Gastrocnemius medialis (tissue), 4 donors: ENCODE results near the gene ASMTL. TPM values are rescaled to one million over a fixed set of nuclear protein-coding genes. Genes with fewer than 3 reads are reported as not detected.
"Not testable (repeated sequence)": the region's sequence is repeated elsewhere in the genome, so short reads cannot be mapped to it uniquely, and the experiment has no call there.

ENCODE experiments used
- ATAC-seq, 2 donors: fragments of 150-250 bp; one replicate each; pipeline ENCODE4 v1.9.1; 2016
- DNase-seq, 2 donors: peaks; one replicate each; pipeline ENCODE4 v3.0.0-alpha.2; 2019
- H3K27ac ChIP-seq, 4 donors: fragments of 200-600 bp; sonication (generic); 1 replicate in 1 of 4; 2 replicates in 3 of 4; pipeline ENCODE4 v1.5.1; 2016 to 2018; ENCODE audit warnings: mild to moderate bottlenecking in 2 of 4, moderate library complexity in 1 of 4
- H3K27me3 ChIP-seq, 3 donors: fragments of 200-600 bp; sonication (generic) in 2 of 3; 1 replicate in 1 of 3; 2 replicates in 2 of 3; pipeline versions ENCODE4 v1.5.1 to v1.6.0; 2016 to 2019; ENCODE audit warnings: mild to moderate bottlenecking in 1 of 3, moderate library complexity in 1 of 3
- H3K36me3 ChIP-seq, 2 donors: fragments of 200-600 bp; sonication (generic) in 1 of 2; one replicate each; pipeline ENCODE4 v1.5.1; 2017 to 2018
- H3K4me1 ChIP-seq, 2 donors: fragments of 200-600 bp; sonication (generic) in 1 of 2; one replicate each; pipeline ENCODE4 v1.5.1; 2016 to 2017; ENCODE audit warnings: mild to moderate bottlenecking in 2 of 2
- H3K4me3 ChIP-seq, 4 donors: fragments of 200-600 bp; sonication (generic) in 3 of 4; 1 replicate in 1 of 4; 2 replicates in 3 of 4; pipeline ENCODE4 v1.5.1; 2016 to 2019; ENCODE audit warnings: mild to moderate bottlenecking in 2 of 4
- H3K9me3 ChIP-seq, 3 donors: fragments of 200-600 bp; sonication (generic) in 2 of 3; 1 replicate in 1 of 3; 2 replicates in 2 of 3; pipeline ENCODE4 v1.5.1; 2016 to 2019
- CTCF ChIP-seq, 5 experiments: fragments of 450-650 bp in 3 of 5; fragments of 200-600 bp in 2 of 5; sonication (generic) in 2 of 5; IDR thresholded peaks in 4 of 5; conservative IDR thresholded peaks in 1 of 5; 1 replicate in 4 of 5; 2 replicates in 1 of 5; pipeline ENCODE4 v1.5.1; 2016 to 2019; ENCODE audit warnings: antibody characterized with exemption in 5 of 5, mild to moderate bottlenecking in 3 of 5, moderate library complexity in 3 of 5
- POLR2A ChIP-seq, 2 donors: fragments of 450-650 bp; IDR thresholded peaks; one replicate each; pipeline ENCODE4 v1.6.1; 2017; ENCODE audit warnings: antibody characterized with exemption in 2 of 2, mild to moderate bottlenecking in 2 of 2, moderate library complexity in 2 of 2
- in situ Hi-C, 4 donors: fragments of 200-750 bp; cut with MboI; loops; one replicate each; pipeline versions ENCODE4 v1.15.0 to v1.8.0; 2017; ENCODE audit warnings: low sequenced_read_pairs in 4 of 4
- intact Hi-C: fragments of 100-400 bp; cut with DNase I; formaldehyde crosslinking; loops from one replicate; pipeline ENCODE4 v1.15.1; 2023; ENCODE audit warnings: low total_unique reads
- total RNA-seq, 4 donors: library from RNA; depleted of rRNA; stranded (reverse); fragments of >200 nt; gene quantifications; one replicate each; pipeline versions ENCODE4 v1.1.0 to v1.2.3, GENCODE V29; 2016

Gene ASMTL
- total RNA-seq, 4 donors from 2014 or later = 13.6 to 19.5 (median 13.9) TPM

GRCh38 chrX:1451251-1451660 lies 1.5 kb downstream of the ASMTL start:
- peaks cover 10 to 15% of the 10 kb centered on the region in 2 donors for H3K4me1 ChIP-seq
- no peaks in the 10 kb centered on the region for H3K9me3 ChIP-seq
- peak overlapping the region in 1 of 4 donors; percentile 80 for H3K27ac ChIP-seq
- no peaks in the 10 kb centered on the region for H3K27me3 ChIP-seq
- TF ChIP-seq POLR2A (IDR thresholded peaks at IDR 0.05) = no peak
- no peak for TF ChIP-seq CTCF (IDR thresholded peaks at IDR 0.05 in 4 of 5, conservative IDR thresholded peaks at IDR 0.05 in 1 of 5)
- in situ Hi-C loops = loop anchor here (10.0 to 25.0 kb wide), 4 partner anchors 56 to 1161 kb away; partner anchors contain the start of genes AKAP17A (in 2 of the 4) and SLC25A6 (in 1 of the 4)
- peak overlapping the region in 2 of 4 donors; percentile 90 to 94 for H3K4me3 ChIP-seq
- intact Hi-C loops = loop anchor here (5.0 to 10.0 kb wide), 2 partner anchors 874 to 1241 kb away; partner anchors contain the start of gene CD99
- ATAC-seq (no peak), DNase-seq (peak in 1 of 2 donors; percentile 15)
- H3K36me3 ChIP-seq = no peaks in the 10 kb centered on the region

GRCh38 chrX:1450361-1451161 lies 2.1 kb downstream of the ASMTL start:
- TF ChIP-seq CTCF (IDR thresholded peaks at IDR 0.05 in 4 of 5, conservative IDR thresholded peaks at IDR 0.05 in 1 of 5) (no peak), POLR2A (IDR thresholded peaks at IDR 0.05) (no peak)
- DNase-seq = peak in 1 of 2 donors; percentile 20
- Histone ChIP-seq H3K27me3 (no peaks in the 10 kb centered on the region), H3K9me3 (no peaks in the 10 kb centered on the region), H3K27ac (no peak overlapping the region), H3K36me3 (no peaks in the 10 kb centered on the region), H3K4me3 (no peak overlapping the region), H3K4me1 (peaks cover 10 to 15% of the 10 kb centered on the region in 2 donors)
- no peak for ATAC-seq
- in situ Hi-C loops (loop anchor here (10.0 to 25.0 kb wide), 4 partner anchors 56 to 1162 kb away; partner anchors contain the start of genes AKAP17A (in 2 of the 4) and SLC25A6 (in 1 of the 4)), intact Hi-C loops (loop anchor here (5.0 to 10.0 kb wide), 2 partner anchors 874 to 1242 kb away; partner anchors contain the start of gene CD99)

- Histone ChIP-seq H3K36me3 (no peaks in the 10 kb centered on the region), H3K4me1 (peaks cover 10 to 15% of the 10 kb centered on the region in 2 donors), H3K4me3 (no peak overlapping the region), H3K9me3 (no peaks in the 10 kb centered on the region), H3K27me3 (no peaks in the 10 kb centered on the region), H3K27ac (no peak overlapping the region)
- DNase-seq (no peak), ATAC-seq (no peak)
- in situ Hi-C loops = loop anchor here (10.0 to 25.0 kb wide), 4 partner anchors 55 to 1163 kb away; partner anchors contain the start of genes AKAP17A (in 2 of the 4) and SLC25A6 (in 1 of the 4)
- TF ChIP-seq CTCF (IDR thresholded peaks at IDR 0.05 in 4 of 5, conservative IDR thresholded peaks at IDR 0.05 in 1 of 5) (no peak), POLR2A (IDR thresholded peaks at IDR 0.05) (no peak)
- intact Hi-C loops = loop anchor here (5.0 to 10.0 kb wide), 2 partner anchors 875 to 1243 kb away; partner anchors contain the start of gene CD99
Measured at GRCh38 chrX:1449823-1450149, 2.9 kb downstream of the ASMTL start.

GRCh38 chrX:1449036-1449822 lies 3.5 kb downstream of the ASMTL start:
- no peak overlapping the region for H3K27ac ChIP-seq
- H3K4me1 ChIP-seq = peaks cover 10 to 15% of the 10 kb centered on the region in 2 donors
- H3K27me3 ChIP-seq = no peaks in the 10 kb centered on the region
- no peaks in the 10 kb centered on the region for H3K9me3 ChIP-seq
- peak in 1 of 2 donors; percentile 9 for DNase-seq
- no peak for TF ChIP-seq POLR2A (IDR thresholded peaks at IDR 0.05)
- no peak for TF ChIP-seq CTCF (IDR thresholded peaks at IDR 0.05 in 4 of 5, conservative IDR thresholded peaks at IDR 0.05 in 1 of 5)
- no peak overlapping the region for H3K4me3 ChIP-seq
- H3K36me3 ChIP-seq = no peaks in the 10 kb centered on the region
- in situ Hi-C loops = no loop called here
- no peak for ATAC-seq
- intact Hi-C loops = no loop called here

GRCh38 chrX:1448573-1449001 lies 4.1 kb downstream of the ASMTL start:
- ATAC-seq, H3K4me3 ChIP-seq, H3K9me3 ChIP-seq, in situ Hi-C loops, H3K27me3 ChIP-seq, H3K27ac ChIP-seq, intact Hi-C loops, H3K36me3 ChIP-seq: not testable (repeated sequence)
- peaks cover 10 to 15% of the 10 kb centered on the region in 2 donors for H3K4me1 ChIP-seq
- DNase-seq = peak in 1 of 2 donors; percentile 9

GRCh38 chrX:1447969-1448572 lies 4.6 kb downstream of the ASMTL start:
- H3K36me3 ChIP-seq, H3K9me3 ChIP-seq, H3K27me3 ChIP-seq, H3K4me3 ChIP-seq, intact Hi-C loops, H3K27ac ChIP-seq, in situ Hi-C loops, ATAC-seq: not testable (repeated sequence)
- DNase-seq = peak in 1 of 2 donors; percentile 8
- H3K4me1 ChIP-seq = peaks cover 10 to 15% of the 10 kb centered on the region in 2 donors
